ENCODE results near the gene CA14. TPM values are rescaled to one million over a fixed set of nuclear protein-coding genes. Genes with fewer than 3 reads are reported as not detected.
A peak's percentile ranks its signal among the peaks of the same experiment; 100 is the strongest.

Gene CA14
- total RNA-seq, 1 experiment from 2014 or later, result 42.0 TPM

DNA sequence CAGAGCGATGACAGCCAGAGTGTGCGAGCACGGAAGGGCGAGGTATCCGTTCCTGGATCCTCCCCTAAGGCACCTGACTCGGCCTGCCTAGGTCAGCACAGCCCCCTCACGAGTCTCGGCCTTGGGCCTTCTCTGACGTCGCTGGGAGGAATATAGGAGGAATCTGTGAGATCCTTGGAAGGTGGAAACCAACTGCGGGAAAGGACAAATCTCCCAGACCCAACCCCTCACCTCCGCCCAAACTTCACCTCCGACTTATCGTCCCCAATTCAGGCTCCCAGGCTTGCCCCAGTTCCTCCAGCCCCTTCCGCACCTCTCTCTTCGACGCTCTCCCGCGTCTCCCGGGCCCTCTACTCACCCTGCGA, 10.7 kb downstream of the CA14 start:
- Histone ChIP-seq H3K4me1 (ENCODE audit: insufficient read depth, low read length) (peaks cover 2% of the 10 kb centered on the region; the same call in 1 of the 2 replicates), H2AK5ac (ENCODE audit: insufficient read length, low read length) (no peak overlapping the region), H3K79me2 (ENCODE audit: insufficient read depth, low read length) (peaks cover 6% of the 10 kb centered on the region; the same call in 1 of the 2 replicates), H3K27ac (ENCODE audit: insufficient read length, low read depth, low read length) (no peak overlapping the region), H4K91ac (ENCODE audit: insufficient read length, low read depth, low read length) (no peak overlapping the region), H3K79me1 (ENCODE audit: insufficient read depth, low read depth, low read length, poor library complexity, severe bottlenecking) (peaks cover 5% of the 10 kb centered on the region), H3K9ac (ENCODE audit: extremely low read depth, insufficient read length, low read length) (peak overlapping the region; percentile 87), H3K9me3 (ENCODE audit: control insufficient read depth, low read depth, low read length) (no peaks in the 10 kb centered on the region), H2BK12ac (ENCODE audit: insufficient read length, low read depth, low read length) (no peak overlapping the region), H3K23ac (ENCODE audit: insufficient read length, low read depth, low read length) (no peak overlapping the region), H2BK15ac (ENCODE audit: low read depth, low read length) (no peak overlapping the region), H3K14ac (ENCODE audit: insufficient read depth, low read length) (peak overlapping the region; percentile 25; the same call in 1 of the 2 replicates), H4K20me1 (ENCODE audit: control insufficient read depth, insufficient read depth, insufficient read length) (no peaks in the 10 kb centered on the region), H4K8ac (replicated peaks; ENCODE audit: insufficient read length, low read depth, low read length) (no peak overlapping the region), H4K5ac (ENCODE audit: insufficient read length, low read depth, low read length) (no peak overlapping the region), H2AFZ (ENCODE audit: low read length) (no peak overlapping the region), H3K56ac (ENCODE audit: insufficient read length, low read depth, low read length) (no peak overlapping the region), H2BK120ac (ENCODE audit: low read depth, low read length, poor library complexity, severe bottlenecking) (no peak overlapping the region), H3K23me2 (ENCODE audit: insufficient read length, low read depth, low read length, poor library complexity, severe bottlenecking) (peaks cover 20% of the 10 kb centered on the region), H2BK5ac (ENCODE audit: insufficient read length, low read length) (no peak overlapping the region), H3K18ac (ENCODE audit: insufficient read length, low read depth, low read length) (no peak overlapping the region), H3K4ac (ENCODE audit: low read depth, low read length) (no peak overlapping the region), H3T11ph (ENCODE audit: low read length) (no peak overlapping the region), H3K27me3 (ENCODE audit: insufficient read depth, low read length) (no peaks in the 10 kb centered on the region), H2BK20ac (ENCODE audit: low read depth, low read length, poor library complexity, severe bottlenecking) (no peak overlapping the region), H3K4me2 (ENCODE audit: insufficient read depth, insufficient read length, low read length) (peak overlapping the region; percentile 74)
- no peaks in the 10 kb centered on the region; a peak in 2 of 5 replicates for H3K9me3 Mint-ChIP-seq
- DNase-seq, result no peak
- TF ChIP-seq, protein P1, sequence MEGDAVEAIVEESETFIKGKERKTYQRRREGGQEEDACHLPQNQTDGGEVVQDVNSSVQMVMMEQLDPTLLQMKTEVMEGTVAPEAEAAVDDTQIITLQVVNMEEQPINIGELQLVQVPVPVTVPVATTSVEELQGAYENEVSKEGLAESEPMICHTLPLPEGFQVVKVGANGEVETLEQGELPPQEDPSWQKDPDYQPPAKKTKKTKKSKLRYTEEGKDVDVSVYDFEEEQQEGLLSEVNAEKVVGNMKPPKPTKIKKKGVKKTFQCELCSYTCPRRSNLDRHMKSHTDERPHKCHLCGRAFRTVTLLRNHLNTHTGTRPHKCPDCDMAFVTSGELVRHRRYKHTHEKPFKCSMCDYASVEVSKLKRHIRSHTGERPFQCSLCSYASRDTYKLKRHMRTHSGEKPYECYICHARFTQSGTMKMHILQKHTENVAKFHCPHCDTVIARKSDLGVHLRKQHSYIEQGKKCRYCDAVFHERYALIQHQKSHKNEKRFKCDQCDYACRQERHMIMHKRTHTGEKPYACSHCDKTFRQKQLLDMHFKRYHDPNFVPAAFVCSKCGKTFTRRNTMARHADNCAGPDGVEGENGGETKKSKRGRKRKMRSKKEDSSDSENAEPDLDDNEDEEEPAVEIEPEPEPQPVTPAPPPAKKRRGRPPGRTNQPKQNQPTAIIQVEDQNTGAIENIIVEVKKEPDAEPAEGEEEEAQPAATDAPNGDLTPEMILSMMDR (conservative IDR thresholded peaks at IDR 0.05), result no peak
- H3K4me1 Mint-ChIP-seq, result peaks cover 39 to 44% of the 10 kb centered on the region in 2 experiments
- peak overlapping the region; percentile 100 for H3K4me3 Mint-ChIP-seq
- H3K27ac Mint-ChIP-seq, result peak overlapping the region; percentile 95 to 99 (median 98)
- no peaks in the 10 kb centered on the region for H3K27me3 Mint-ChIP-seq (ENCODE audit: low read depth)
- H3K36me3 Mint-ChIP-seq (ENCODE audit: insufficient read depth in 1 of 3, low read depth in 3 of 3), result peaks cover 22 to 44% (median 42%) of the 10 kb centered on the region in 3 experiments
- no CpG with 5 or more reads among the region's 21 CpGs for WGBS (ENCODE audit: extremely low coverage, insufficient read length, low lambda C conversion rate)

Measured in H9 (cell line).